GM21825 (cell line): ENCODE data around the gene RGS18.
"Not testable (repeated sequence)": the region's sequence is repeated elsewhere in the genome, so short reads cannot be mapped to it uniquely, and the experiment has no call there.

Experiments used
- ATAC-seq: cut with Tn5 transposase; IDR thresholded peaks from one replicate; pipeline ENCODE4 v1.9.1; 2021; ENCODE audit warnings: mild to moderate bottlenecking, moderate library complexity; ENCODE audit not compliant: unreplicated experiment

The RGS18 gene

DNA sequence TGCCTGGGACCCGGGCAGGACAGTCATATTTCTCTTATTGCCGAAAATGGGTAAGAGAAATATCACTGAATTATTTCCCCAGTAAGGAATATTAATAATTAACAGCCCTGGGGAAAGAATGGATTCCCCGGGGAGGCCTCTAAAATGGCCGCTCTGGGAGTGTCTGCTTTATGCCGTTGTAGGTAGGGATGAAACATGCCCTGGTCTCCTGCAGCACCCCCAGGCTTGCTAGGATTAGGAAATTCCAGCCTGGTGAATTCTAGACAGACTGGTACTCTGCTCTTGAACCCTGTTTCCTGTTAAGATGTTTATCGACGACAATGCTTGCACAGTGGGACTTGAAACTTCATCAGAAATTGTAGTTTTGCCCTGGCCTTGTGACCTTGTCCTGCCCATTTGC, 6.7 kb downstream of the RGS18 start:
- ATAC-seq, result not testable (repeated sequence)

DNA sequence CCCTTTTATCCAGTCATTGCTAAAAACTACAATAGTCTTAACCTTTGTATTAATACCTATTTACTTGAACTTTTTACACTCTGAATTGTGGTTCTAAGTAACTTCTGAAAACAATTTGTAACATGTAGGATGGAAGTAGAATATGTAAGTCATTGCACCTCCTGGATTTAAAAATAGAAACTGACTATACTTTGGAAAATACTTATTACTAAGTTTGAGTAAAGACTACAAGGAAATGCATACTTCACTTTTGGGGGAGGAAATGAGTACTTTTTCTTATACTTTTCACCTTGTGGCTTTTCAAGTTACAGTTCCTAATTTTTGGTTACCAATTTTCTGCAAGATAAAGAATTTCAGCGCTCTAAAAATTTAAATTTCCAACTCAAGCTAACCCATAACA, 8.7 kb downstream of the RGS18 start:
- no peak for ATAC-seq

DNA sequence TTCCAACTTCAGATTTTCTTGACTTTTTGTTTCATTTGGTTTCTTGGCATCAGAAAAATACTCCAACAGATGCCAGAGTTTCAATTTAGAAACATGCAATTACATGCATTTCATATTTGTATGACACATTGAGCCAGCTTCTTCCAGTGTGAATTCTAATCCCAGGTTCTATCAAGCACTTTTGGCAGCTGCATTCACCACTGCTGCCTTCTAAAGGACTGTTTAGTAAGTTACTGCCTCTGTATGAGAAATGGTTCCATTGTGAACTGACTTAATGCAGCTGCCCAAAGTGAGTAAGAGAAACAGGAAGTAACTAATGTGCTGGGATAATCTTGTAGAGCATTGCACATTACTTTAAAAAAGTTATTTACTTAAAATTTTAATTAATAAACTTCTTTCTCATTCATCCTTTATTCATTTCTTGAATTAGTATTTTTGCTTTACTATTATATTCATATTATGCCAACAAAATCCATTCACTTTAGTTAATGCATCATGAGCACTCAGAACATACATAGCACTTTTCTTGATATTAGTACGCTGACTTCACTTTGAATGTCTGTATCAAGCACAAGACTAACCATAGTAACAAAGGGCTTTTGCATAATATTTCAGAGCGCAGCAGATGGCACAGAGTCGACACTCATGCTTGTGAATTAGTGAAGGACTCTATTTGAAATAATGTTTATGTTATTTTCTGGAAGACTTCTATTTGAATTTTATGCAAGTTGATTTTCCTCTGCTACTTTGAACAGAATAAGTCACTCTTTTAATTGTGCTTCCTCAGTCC, 9.8 kb downstream of the RGS18 start:
- ATAC-seq, result no peak

DNA sequence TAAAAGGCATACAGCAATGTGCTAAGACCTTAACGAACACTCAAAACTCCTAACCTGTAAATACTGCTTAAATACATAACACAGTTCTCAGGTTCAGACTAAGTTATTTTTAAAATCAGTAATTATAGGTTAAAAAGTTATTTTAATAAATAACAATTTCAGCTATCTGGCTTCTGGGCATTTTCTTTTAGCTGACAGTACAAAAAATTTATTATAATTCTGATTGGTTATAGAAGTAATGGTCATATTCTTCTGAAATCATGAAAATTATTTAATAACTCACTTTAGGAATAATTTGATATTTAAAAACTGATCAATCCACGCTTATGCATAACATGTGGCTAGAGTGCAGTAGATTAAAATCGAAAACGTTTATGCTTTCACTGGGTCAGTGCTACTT, 10.7 kb downstream of the RGS18 start:
- no peak for ATAC-seq

DNA sequence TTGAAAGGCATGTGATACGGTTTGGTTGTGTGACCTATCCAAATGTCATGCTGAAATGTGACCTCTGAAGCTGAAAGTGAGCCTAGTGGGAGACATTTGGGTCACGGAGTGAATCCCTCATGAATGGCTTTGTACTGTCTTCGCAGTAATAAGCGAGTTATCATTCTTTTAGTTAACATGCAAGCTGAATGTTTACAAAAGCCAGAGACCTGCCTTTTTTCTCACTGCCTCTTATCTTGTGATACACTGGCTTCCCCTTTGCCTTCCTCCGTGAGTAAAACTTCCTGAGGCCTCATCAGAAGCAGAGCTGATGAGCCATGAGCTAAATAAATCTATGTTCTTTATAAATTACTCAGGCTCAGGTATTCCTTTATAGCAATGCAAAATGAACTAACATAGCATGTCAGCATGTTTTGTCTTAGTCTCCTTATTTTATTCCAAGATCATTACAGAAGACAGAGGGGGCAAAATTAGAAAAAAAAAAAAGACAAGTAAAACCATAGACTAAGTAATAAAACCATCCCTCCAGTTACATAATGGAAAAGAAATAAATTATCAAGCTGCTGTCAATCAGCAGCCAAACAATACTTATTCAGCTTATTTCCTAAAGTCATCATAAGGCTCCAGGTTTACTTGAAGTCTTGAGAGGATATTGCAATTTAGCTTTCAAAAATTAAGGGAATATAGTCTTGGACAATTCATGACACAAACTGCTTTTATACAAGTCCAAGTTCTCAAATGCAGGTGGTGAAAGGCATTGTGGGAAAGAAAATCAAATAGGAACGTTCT, 12.1 kb downstream of the RGS18 start:
- no peak for ATAC-seq

DNA sequence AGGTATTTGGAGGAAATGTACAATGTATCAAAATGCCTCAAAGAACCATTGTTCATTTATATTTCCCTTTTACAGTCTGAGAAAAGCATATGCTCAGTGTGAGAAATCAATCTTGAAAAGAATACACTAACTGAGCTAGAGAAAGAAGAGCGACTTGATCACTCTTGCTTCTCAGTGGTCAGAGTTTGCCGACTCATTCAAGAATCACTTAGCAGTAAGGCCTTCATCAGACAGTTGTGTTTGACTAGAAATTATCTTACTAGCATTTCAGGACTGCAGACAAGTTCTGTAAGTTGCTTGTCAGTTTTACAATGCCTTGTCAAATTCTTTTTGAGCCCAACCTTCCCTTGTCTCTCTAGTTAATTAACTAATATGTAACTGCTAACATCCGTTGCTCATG, 12.9 kb downstream of the RGS18 start:
- ATAC-seq, result no peak

DNA sequence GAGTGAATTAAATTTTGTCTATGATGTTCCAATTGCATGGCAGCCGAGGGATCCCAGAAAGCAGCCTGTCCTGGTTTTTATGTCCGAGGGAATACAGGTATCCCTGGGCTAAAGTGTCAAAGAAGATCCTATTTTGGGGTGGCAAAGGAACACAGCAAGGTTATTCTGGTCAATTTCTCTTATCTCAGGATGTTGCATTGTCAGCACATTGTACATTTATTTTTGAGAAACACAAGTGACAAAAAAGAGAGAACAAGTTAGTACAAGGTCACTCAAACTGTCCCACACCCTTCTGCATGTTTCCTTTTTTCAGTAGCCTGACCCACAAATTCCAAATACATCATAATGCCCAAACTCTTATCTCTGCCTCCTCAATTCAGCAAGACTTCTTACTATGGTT, 17.7 kb downstream of the RGS18 start:
- no peak for ATAC-seq

DNA sequence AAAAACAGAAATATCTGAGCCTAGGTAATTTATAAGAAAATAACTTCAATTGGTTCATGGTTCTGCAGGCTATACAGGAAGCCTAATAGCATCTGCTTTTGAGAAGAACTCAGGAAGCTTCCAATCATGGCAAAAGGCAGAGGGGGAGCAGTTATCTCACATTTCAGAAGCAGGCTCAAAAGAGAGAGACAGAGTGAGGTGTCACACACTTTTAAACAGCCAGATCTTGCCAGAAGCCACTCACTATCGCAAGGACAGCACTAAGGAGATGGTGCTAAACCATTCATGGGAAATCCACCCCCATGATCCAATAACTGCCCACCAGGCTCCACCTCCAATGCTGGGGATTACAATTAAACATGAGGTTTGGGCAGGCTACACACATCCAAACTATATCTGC, 25.5 kb downstream of the RGS18 start:
- ATAC-seq, result no peak

DNA sequence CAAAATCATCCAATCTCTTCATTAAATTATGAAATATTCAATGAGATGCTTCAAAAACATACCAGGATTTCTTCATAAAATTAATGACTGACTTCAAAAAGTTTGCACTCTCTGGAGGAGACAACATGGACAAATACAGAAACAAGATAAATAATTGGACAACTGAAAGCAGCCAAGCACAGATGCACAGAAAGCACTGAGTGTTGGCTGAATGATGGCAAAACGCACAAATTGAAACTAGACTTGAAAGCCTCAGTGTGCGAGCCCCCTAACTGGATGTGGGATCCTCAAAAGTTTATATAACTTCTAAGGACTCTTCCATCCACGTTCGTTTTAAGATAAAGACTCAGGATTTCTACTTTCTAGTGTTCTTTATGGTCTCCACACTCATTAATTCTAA, 27.9 kb downstream of the RGS18 start:
- no peak for ATAC-seq

DNA sequence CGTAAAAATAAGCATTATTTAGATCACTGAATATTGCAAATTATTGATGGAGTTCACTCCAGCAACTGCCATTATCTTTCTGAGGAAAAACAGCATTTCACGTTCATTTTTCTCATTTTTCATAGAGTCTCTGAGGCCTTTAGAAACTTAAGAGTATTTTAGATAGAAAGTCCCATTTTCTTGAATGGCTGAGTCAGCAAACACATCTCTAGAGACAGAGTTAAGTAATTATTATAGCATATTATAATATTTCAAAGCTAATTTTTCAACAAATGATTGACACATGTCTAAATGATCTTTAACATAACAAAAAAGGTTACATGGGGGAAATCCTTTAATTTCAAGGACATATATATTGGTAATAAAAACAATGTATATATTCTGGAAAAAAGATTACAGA, 31.8 kb downstream of the RGS18 start:
- no peak for ATAC-seq

DNA sequence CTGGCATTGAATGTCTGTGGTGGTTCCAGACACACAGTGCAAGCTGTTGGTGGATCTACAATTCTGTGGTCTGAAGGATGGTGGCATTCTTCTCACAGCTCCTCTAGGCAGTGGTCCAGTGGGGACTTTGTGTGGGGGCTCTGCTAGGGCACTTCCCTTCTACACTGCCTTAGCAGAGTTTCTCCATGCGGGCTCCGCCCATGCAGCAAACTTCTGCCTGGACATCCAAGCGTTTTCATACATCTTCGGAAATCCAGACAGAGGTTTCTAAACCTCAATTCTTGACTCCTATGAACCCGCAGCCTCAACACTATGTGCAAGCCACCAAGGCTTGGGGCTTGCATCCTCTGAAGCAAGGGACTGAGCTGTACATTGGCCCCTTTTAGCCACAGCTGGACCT, 43.0 kb downstream of the RGS18 start:
- no peak for ATAC-seq

DNA sequence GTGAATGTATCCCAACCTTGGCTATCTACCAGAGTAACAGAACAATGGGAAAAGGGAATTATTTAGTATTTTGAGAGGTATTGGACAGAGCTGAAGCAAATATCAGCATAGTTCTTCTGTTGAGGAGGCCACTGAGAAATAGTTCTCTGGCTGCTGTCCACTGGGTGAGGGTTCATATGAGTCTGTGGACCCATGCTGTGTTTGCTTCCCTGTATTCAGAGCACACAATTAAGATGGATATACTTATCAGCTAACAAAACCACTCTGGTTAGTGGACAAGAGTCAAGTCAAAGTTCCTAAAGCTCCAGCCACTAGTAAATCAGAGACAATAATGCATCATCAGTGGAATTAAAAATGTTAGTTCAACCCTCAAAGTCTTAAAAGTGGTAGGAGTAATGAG, 66.1 kb downstream of the RGS18 start:
- ATAC-seq, result no peak

DNA sequence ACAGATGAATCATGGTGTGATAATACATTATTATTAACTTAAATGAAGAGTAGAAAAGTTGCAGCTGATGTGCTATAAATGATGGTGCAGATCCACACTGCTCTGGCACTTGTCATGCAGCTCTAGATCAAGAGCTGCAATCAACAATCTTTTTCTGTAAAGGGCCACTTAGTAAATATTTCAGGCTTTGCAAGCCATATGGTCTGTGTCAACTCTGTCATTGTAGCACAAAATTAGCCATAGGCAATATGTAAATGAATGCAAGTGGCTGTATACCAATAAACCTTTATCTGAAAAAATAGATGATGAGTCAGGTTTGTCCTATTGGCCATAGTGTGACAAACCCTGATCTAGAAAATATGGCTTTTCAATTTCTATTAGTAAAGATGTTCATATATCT, 66.6 kb downstream of the RGS18 start:
- no peak for ATAC-seq

DNA sequence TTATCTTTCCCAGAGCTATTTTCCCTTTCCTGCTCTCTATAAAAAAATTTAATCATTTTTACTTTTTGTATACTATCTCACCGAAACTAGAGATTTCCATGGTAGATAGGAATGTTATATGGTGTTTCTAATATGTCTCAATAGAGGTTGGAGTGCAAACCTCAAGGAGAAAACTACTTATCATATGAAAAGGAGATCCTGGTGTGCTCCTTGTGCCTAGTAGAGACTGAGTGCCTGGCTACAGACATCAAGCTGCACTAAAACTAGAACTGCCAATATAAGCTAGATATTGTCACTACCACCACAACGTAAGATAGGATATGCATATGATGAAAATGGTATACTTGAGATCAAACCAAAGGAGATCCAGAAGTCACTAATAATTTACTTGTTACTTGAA, 67.0 kb downstream of the RGS18 start:
- ATAC-seq, result no peak

DNA sequence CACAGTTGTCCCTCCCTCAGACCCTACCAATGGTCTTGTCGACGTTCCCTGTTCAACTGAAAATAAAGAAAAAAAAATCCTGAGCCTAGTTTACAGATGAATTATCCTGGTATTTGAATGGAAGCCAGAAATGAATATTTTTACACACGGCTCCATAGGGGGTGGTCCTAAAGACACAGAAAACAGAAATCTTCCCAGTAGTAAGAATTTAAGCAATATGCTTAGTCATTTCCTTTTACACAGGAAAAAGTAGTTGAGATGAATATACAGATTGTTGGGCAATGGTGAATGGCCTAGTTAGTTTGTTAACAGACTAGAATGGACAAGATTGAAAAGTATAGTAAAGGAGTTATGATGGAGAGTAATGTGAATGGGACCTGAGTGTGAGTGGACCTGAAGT, 67.4 kb downstream of the RGS18 start:
- no peak for ATAC-seq

DNA sequence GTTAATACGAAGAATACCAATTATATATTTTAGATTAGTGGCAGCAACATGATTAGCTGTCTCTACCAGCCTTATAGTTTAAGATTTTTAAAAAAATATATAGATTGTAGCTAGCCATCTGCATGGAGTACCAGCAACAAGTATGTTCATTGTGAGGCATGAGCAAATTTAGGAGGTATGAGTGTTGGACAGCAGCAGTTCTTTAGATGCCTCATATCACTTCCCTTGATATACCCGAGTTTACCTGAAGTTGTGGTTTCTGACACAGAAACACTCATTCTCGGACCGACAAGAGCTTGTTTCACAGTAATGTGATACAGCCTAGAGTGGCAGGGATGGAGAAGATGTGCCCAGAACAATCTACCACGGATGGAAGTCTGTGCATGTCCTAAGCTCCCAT, 69.1 kb downstream of the RGS18 start:
- no peak for ATAC-seq

DNA sequence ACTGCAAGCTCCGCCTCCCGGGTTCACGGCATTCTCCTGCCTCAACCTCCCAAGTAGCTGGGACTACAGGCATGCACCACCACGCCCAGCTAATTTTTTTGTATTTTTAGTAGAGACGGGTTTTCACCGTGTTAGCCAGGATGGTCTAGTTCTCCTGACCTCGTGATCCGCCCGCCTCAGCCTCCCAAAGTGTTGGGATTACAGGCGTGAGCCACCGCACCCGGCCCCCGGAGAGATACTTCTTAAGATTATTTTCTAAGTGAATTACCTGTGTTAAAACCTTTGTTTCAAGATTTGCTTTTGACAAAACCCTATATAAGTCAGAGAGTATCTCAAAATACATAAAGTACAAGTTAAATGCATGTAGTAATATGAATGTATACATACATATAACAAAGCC, 69.7 kb downstream of the RGS18 start:
- ATAC-seq, result not testable (repeated sequence)

DNA sequence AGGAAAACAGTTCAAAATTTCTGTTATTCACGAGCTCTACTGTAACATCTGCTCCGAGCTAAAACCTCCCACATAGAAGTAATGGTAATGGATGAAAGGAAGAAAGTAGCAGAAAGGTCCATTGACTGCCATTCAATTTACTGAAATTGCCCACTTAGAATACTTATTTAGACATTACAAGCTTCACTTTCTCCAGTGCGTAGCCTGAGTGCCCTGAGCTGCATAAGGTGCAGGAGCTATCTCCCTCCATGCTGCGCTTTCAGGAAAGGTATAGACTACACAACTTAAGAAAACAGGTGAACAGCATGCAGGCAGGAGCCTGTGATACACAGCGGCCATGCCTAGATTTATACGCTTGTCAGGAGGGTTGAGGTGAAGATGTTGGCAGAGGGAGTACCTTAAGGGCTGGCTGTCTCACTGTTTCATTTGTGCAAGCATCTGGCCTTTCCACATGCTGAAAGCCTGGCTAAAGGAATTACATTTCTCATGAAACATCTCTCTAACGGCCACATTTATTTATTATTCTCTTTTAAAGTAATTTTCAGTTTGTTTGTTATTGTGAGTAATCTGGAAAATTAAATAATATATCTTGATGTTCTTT, 74.7 kb downstream of the RGS18 start:
- ATAC-seq, result no peak

DNA sequence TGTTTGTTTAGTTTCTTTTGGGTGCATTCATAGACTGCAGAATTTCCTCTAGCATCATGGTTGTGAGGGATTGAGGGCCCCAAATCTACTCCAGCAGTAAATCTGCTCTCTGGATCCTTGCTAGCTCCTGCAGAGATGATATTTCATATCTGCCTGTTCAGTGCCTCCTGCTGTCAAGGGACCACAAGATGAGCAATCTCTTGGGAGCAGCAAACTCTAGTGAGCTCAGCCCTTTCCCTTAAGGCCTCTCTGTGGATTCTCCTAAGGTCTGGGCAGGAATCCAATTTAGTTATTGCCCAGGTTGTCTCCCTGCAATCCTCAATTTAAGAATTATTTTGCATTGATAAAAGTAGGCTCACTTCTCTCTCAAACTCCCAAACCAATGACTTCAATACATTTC, 76.9 kb downstream of the RGS18 start:
- ATAC-seq, result no peak
